Thyroid gland (tissue), 4 donors: ENCODE results near the gene GORASP2. TPM values are rescaled to one million over a fixed set of nuclear protein-coding genes. Genes with fewer than 3 reads are reported as not detected.

Experiments
- DNase-seq, 2 donors: peaks; one replicate each; pipeline ENCODE4 v3.0.0-alpha.2; 2019
- H3K27ac ChIP-seq, 3 donors: fragments of 200-600 bp; sonication (generic); 1 replicate in 2 of 3; 2 replicates in 1 of 3; pipeline ENCODE4 v1.5.1; 2016 to 2019; ENCODE audit warnings: mild to moderate bottlenecking in 1 of 3, moderate library complexity in 1 of 3
- H3K27me3 ChIP-seq: fragments of 200-600 bp; sonication (generic); one replicate; pipeline ENCODE4 v1.5.1; 2019
- H3K36me3 ChIP-seq, 2 donors: fragments of 200-600 bp; sonication (generic); one replicate each; pipeline ENCODE4 v1.5.1; 2016 to 2019
- H3K4me1 ChIP-seq, 2 donors: fragments of 200-600 bp; sonication (generic); one replicate each; pipeline ENCODE4 v1.5.1; 2017 to 2019
- H3K4me3 ChIP-seq, 3 donors: fragments of 200-600 bp; sonication (generic); replicated peaks in 1 of 3; 1 replicate in 2 of 3; 2 replicates in 1 of 3; pipeline ENCODE4 v1.5.1; 2016; ENCODE audit warnings: mild to moderate bottlenecking in 1 of 3
- H3K9me3 ChIP-seq: fragments of 200-600 bp; sonication (generic); one replicate; pipeline ENCODE4 v1.5.1; 2017
- POLR2A ChIP-seq, 2 donors: fragments of 450-650 bp; IDR thresholded peaks; one replicate each; pipeline ENCODE4 v1.6.1; 2017; ENCODE audit warnings: antibody characterized with exemption in 2 of 2, mild to moderate bottlenecking in 2 of 2, moderate library complexity in 1 of 2
- WGBS, 2 donors: methylation state at CpG; one replicate each; pipeline ENCODE4 v1.1.5; 2017; 5-methylcytosine and 5-hydroxymethylcytosine counted together
- intact Hi-C: fragments of 100-400 bp; cut with DNase I; formaldehyde crosslinking; loops from one replicate; pipeline ENCODE4 v1.15.1; 2023
- total RNA-seq, 4 donors: library from RNA; depleted of rRNA; stranded (reverse); fragments of >200 nt; gene quantifications; one replicate each; pipeline ENCODE4 v1.2.3, GENCODE V29; 2016
- TF ChIP-seq, protein P1 (sequence below), 6 experiments: fragments of 200-600 bp in 3 of 6; fragments of 450-650 bp in 3 of 6; sonication (generic) in 3 of 6; IDR thresholded peaks; one replicate each; pipeline ENCODE4 v1.5.1; 2016 to 2019; ENCODE audit warnings: antibody characterized with exemption in 6 of 6, mild to moderate bottlenecking in 2 of 6, inconsistent platforms in 1 of 6, moderate library complexity in 1 of 6

Gene GORASP2
- total RNA-seq, 4 donors from 2014 or later, result 79.6 to 114 (median 87.1) TPM

DNA sequence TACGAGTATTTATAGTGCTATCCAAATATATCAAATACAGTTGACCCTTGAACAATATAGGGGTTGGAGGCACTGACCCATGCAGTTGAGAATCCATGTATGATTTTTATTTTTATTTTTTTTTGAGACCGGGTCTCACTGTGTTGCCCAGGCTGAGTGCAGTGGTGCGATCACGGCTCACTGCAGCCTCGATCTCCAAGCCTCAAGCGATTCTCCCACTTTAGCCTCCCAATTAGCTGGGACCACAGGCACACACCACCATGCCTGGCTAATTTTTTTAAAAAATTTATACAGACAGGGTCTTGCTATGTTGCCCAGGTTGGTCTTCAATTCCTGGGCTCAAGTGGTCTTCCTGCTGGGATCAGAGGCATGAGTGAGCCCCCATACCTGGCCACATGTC is 70.6 kb downstream of the GORASP2 start:
- H3K4me3 ChIP-seq, result no peak overlapping the region
- H3K27me3 ChIP-seq, result no peaks in the 10 kb centered on the region
- intact Hi-C loops, result no loop called here
- WGBS, 2 donors, result 88 to 97% methylated on average over 6 of the region's 6 CpGs
- no peak for DNase-seq
- no peak overlapping the region for H3K27ac ChIP-seq
- H3K9me3 ChIP-seq, result no peaks in the 10 kb centered on the region
- peaks cover 7 to 9% of the 10 kb centered on the region in 2 donors for H3K4me1 ChIP-seq
- H3K36me3 ChIP-seq, result peaks cover 9 to 10% of the 10 kb centered on the region in 2 donors
- TF ChIP-seq, protein P1, sequence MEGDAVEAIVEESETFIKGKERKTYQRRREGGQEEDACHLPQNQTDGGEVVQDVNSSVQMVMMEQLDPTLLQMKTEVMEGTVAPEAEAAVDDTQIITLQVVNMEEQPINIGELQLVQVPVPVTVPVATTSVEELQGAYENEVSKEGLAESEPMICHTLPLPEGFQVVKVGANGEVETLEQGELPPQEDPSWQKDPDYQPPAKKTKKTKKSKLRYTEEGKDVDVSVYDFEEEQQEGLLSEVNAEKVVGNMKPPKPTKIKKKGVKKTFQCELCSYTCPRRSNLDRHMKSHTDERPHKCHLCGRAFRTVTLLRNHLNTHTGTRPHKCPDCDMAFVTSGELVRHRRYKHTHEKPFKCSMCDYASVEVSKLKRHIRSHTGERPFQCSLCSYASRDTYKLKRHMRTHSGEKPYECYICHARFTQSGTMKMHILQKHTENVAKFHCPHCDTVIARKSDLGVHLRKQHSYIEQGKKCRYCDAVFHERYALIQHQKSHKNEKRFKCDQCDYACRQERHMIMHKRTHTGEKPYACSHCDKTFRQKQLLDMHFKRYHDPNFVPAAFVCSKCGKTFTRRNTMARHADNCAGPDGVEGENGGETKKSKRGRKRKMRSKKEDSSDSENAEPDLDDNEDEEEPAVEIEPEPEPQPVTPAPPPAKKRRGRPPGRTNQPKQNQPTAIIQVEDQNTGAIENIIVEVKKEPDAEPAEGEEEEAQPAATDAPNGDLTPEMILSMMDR (IDR thresholded peaks at IDR 0.05), result no peak
- no peak for TF ChIP-seq POLR2A (IDR thresholded peaks at IDR 0.05)

DNA sequence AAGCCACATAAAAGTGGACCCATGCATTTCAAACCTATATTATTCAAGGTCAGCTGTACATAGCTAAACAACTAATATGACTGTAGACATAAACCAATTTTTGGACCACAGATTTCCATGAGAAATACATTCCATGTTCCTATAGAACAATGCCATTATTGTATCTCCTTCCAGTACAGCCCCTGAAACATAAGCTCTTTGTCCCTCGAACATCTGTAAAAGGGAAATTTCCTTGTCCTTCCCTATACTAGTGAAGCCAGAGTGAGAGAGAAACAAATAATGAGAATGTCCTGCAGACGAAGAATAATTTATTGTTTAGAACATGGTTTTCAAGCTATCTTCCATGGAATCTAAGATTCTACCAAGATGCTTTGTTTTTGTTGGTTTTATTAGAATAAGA is 75.3 kb downstream of the GORASP2 start:
- Histone ChIP-seq H3K9me3 (no peaks in the 10 kb centered on the region), H3K27ac (no peak overlapping the region), H3K4me3 (no peak overlapping the region), H3K36me3 (peaks cover 11 to 16% of the 10 kb centered on the region in 2 donors), H3K4me1 (no peaks in the 10 kb centered on the region), H3K27me3 (no peaks in the 10 kb centered on the region)
- intact Hi-C loops, result no loop called here
- DNase-seq, result no peak
- no peak for TF ChIP-seq POLR2A (IDR thresholded peaks at IDR 0.05)
- TF ChIP-seq, protein P1 (IDR thresholded peaks at IDR 0.05), result no peak
- 95 to 96% methylated on average over 2 of the region's 2 CpGs for WGBS, 2 donors

DNA sequence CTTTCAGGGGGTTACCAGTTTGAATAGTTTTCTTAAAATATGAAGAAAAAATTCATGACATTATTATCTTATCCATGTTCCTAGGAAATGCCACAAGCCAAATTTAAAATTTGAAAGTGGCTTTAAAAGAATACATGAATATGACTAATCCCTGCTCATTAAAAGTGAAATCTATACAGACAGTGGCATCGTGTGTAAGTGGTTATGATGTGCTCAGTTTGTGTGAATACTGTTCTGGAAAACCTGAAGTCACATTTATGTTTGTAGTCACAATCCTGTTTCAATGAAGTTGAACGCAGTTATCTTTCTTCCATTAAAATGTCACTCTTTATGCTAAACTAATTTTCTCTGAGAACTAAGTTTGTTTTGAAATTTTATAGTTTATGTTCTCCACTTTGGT is 75.8 kb downstream of the GORASP2 start:
- 93 to 94% methylated on average over 2 of the region's 2 CpGs for WGBS, 2 donors
- H3K36me3 ChIP-seq, result peaks cover 11 to 16% of the 10 kb centered on the region in 2 donors
- DNase-seq, result no peak
- H3K27me3 ChIP-seq, result no peaks in the 10 kb centered on the region
- TF ChIP-seq POLR2A (IDR thresholded peaks at IDR 0.05), result no peak
- TF ChIP-seq, protein P1 (IDR thresholded peaks at IDR 0.05), result no peak
- intact Hi-C loops, result no loop called here
- no peaks in the 10 kb centered on the region for H3K4me1 ChIP-seq
- H3K4me3 ChIP-seq, result no peak overlapping the region
- H3K27ac ChIP-seq, result no peak overlapping the region
- no peaks in the 10 kb centered on the region for H3K9me3 ChIP-seq

DNA sequence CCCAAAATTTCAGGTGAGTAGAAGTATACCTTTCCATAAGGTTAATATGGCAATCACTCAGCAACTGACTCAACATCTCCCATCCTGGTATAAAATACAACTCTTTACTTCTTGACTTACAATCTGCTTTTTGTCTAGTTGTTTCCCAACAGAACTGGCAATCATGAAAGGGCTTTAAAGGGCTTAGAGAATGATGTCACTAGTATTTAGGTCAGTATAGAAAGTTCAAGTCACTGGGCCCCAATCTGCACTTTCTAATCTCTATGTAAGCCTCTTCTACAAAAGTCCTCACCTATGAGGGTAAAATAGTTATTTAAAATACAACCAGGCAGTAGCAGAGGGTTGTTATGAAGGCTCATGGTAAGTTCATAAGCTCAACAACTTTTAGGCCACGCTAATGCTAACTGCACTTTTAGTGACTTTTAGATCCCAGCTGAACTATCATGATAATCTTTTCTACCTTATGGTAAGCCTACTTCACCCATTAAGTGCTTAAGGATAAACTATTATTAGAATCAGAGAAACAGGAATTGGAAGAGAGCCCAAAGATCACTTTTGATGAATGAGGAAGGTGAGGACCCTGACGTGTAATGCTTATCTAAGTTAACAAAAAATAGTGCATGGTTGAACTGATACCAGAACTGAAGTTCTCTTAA is 79.6 kb downstream of the GORASP2 start:
- DNase-seq, result no peak
- Histone ChIP-seq H3K36me3 (peaks cover 11 to 24% of the 10 kb centered on the region in 2 donors), H3K4me3 (no peak overlapping the region), H3K9me3 (no peaks in the 10 kb centered on the region), H3K4me1 (no peaks in the 10 kb centered on the region), H3K27ac (no peak overlapping the region), H3K27me3 (no peaks in the 10 kb centered on the region)
- no peak for TF ChIP-seq POLR2A (IDR thresholded peaks at IDR 0.05)
- TF ChIP-seq, protein P1 (IDR thresholded peaks at IDR 0.05), result no peak
- intact Hi-C loops, result no loop called here
- WGBS, 2 donors, result 80 to 81% methylated on average over 2 of the region's 2 CpGs

DNA sequence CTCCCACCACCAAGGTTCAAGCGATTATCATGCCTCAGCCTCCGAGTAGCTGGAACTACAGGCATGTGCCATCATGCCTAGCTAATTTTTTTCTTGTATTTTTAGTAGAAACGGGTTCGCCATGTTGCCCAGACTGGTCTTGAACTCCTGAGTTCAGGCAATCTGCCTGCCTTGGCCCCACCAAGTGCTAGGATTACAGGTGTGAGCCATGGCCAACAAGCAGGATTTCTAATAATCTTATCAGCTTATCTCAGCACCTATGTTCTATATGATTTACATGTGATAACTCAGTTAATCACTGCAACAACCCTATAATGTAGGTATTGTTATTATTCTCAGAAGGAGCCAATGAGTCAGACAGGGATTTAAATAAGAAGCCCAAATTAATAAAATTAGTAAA is 80.3 kb downstream of the GORASP2 start:
- no peak for DNase-seq
- intact Hi-C loops, result no loop called here
- Histone ChIP-seq H3K27ac (no peak overlapping the region), H3K36me3 (peaks cover 9 to 29% of the 10 kb centered on the region in 2 donors), H3K4me3 (no peak overlapping the region), H3K27me3 (no peaks in the 10 kb centered on the region), H3K4me1 (no peaks in the 10 kb centered on the region), H3K9me3 (no peaks in the 10 kb centered on the region)
- WGBS, 2 donors, result 97 to 99% methylated on average over 4 of the region's 4 CpGs
- no peak for TF ChIP-seq POLR2A (IDR thresholded peaks at IDR 0.05)
- TF ChIP-seq, protein P1 (IDR thresholded peaks at IDR 0.05), result no peak
